ENCODE results near the gene PHETA2. TPM values are rescaled to one million over a fixed set of nuclear protein-coding genes. Genes with fewer than 3 reads are reported as not detected.

Gene PHETA2
- total and polyA plus RNA-seq, 2 of the 8 experiments (the other 6 are each of a cell fraction or from before 2014, with no cell fraction given), result 7.4 to 7.6 TPM

DNA sequence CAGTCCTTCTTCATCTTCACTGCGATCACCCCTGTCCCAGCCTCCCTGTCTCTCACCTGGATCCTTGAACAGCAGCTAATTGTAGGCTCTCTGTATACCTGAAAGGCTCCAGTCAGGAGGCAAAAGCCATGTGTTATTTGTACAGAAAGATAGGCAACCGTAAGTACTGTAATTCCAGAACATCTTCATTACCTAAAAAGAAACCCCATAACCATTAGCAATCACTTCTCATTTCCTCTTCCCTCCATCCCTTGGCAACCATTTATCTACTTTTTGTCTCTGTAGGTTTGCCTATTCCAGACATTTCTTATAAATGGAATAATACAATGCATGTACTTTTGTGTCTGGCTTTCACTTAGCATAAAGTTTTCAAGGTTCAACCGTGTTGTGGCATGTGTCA is 21.3 kb upstream of the PHETA2 start:
- Histone ChIP-seq H3K56ac (replicated peaks; ENCODE audit: insufficient read length, low read depth, low read length) (no peak overlapping the region), H3K23ac (ENCODE audit: insufficient read length) (no peak overlapping the region), H3K14ac (ENCODE audit: insufficient read length) (no peak overlapping the region), H3K4me2 (ENCODE audit: insufficient read depth in 1 of 2, low read depth in 2 of 2, low read length in 2 of 2) (no peak overlapping the region), H4K8ac (ENCODE audit: extremely low read depth, insufficient read depth, low read length) (no peak overlapping the region), H3K4me3 (ENCODE audit: extremely low read depth in 1 of 4, insufficient read depth in 2 of 4, low read depth in 3 of 4, low read length in 4 of 4) (no peak overlapping the region), H4K20me1 (replicated peaks in 1 of 2; ENCODE audit: control insufficient read depth in 1 of 2, insufficient read depth in 2 of 2, low read length in 2 of 2) (no peaks in the 10 kb centered on the region), H3K4ac (replicated peaks; ENCODE audit: insufficient read length, low read depth, low read length) (no peak overlapping the region), H3K79me2 (ENCODE audit: control insufficient read depth in 1 of 2, insufficient read depth in 2 of 2, low read length in 2 of 2) (no peaks in the 10 kb centered on the region), H3K4me1 (replicated peaks in 1 of 4; ENCODE audit: control insufficient read depth in 3 of 4, insufficient read depth in 4 of 4, low read length in 3 of 4) (no peaks in the 10 kb centered on the region), H3K18ac (ENCODE audit: extremely low read depth, low read length) (no peak overlapping the region), H3K36me3 (ENCODE audit: control insufficient read depth in 2 of 4, insufficient read depth in 4 of 4, low read length in 3 of 4) (no peaks in the 10 kb centered on the region), H3K9me3 (ENCODE audit: insufficient read depth in 2 of 2, low read depth in 1 of 2, low read length in 1 of 2) (0 out of 4 replicates have a peak, but pooled peaks cover 0 to 5% of the 10 kb centered on the region in 2 experiments), H2BK20ac (ENCODE audit: low read length) (no peak overlapping the region), H2BK15ac (ENCODE audit: low read length) (no peak overlapping the region), H3K79me1 (ENCODE audit: low read depth, low read length) (no peaks in the 10 kb centered on the region), H2BK120ac (replicated peaks; ENCODE audit: low read depth, low read length) (no peak overlapping the region), H2BK12ac (ENCODE audit: low read depth, low read length) (no peak overlapping the region), H2BK5ac (ENCODE audit: low read depth, low read length) (no peak overlapping the region), H3K23me2 (ENCODE audit: low read depth, low read length) (no peaks in the 10 kb centered on the region), H3K9ac (replicated peaks in 1 of 4; ENCODE audit: extremely low read depth in 1 of 4, low read depth in 3 of 4, low read length in 3 of 4) (no peak overlapping the region), H4K91ac (replicated peaks; ENCODE audit: insufficient read length, low read length) (no peak overlapping the region), H2AK5ac (ENCODE audit: low read depth, low read length) (no peak overlapping the region), H3K27ac (ENCODE audit: low read depth, low read length) (no peak overlapping the region), H2AFZ (ENCODE audit: low read length) (no peak overlapping the region), H4K5ac (ENCODE audit: insufficient read length, low read depth, low read length) (no peak overlapping the region), H3K27me3 (replicated peaks in 1 of 4; ENCODE audit: control insufficient read depth in 3 of 4, extremely low read depth in 1 of 4, insufficient read depth in 3 of 4, low read length in 3 of 4) (peaks cover 0 to 1% (median 0%) of the 10 kb centered on the region in 4 experiments; a peak in 1 of 7 replicates)
- DNase-seq (ENCODE audit: low read depth in 1 of 2, low spot score in 2 of 2) (no peak), FAIRE-seq (no peak)
- 86% methylated on average over 3 of the region's 3 CpGs; no CpG with 5 or more reads in 1 of the 2 experiments for WGBS, 2 experiments (ENCODE audit: extremely low coverage in 1 of 2, insufficient coverage in 1 of 2, insufficient read length in 1 of 2, insufficient replicate concordance in 2 of 2, low coverage in 1 of 2, low lambda C conversion rate in 2 of 2, missing lambda C conversion rate in 1 of 2)
- TF ChIP-seq SRF (IDR thresholded peaks at IDR 0.05; ENCODE audit: low read depth, low read length) (no peak), SIN3A (conservative IDR thresholded peaks at IDR 0.05 in 1 of 2, IDR thresholded peaks at IDR 0.05 in 1 of 2; ENCODE audit: low read depth in 1 of 2, low read length in 2 of 2) (no peak)
- POLR2A ChIA-PET (ENCODE audit: partially characterized antibody), result no interaction called here
- CTCF ChIA-PET (ENCODE audit: partially characterized antibody), result interaction anchor here (0.5 kb wide), 1 partner anchor 410 kb away, joined by 3 read pairs; no protein-coding TSS in a partner anchor

Measured in H1 (cell line).